ENCODE results near the gene LRP6.

DNA sequence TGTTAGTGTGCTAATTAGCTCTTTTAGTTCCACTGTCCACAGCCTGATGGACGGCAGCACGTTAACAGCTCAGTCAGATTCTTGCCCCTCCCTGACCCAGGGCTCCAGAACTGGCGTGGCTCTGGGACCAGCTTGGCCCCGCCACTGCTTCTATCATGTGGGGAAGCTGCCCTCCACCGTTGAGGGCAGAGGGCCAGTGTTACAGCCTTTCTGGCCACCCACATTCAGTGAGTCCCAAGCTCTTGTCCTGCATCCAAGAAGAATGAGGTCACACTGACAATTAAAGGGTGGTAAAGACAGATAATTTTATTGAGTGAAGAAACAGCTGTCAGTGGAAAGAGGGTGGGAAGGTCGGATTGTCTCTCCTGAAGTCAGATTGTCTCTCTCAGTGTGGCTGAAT, 159.2 kb downstream of the LRP6 start:
- TF ChIP-seq, protein P1, sequence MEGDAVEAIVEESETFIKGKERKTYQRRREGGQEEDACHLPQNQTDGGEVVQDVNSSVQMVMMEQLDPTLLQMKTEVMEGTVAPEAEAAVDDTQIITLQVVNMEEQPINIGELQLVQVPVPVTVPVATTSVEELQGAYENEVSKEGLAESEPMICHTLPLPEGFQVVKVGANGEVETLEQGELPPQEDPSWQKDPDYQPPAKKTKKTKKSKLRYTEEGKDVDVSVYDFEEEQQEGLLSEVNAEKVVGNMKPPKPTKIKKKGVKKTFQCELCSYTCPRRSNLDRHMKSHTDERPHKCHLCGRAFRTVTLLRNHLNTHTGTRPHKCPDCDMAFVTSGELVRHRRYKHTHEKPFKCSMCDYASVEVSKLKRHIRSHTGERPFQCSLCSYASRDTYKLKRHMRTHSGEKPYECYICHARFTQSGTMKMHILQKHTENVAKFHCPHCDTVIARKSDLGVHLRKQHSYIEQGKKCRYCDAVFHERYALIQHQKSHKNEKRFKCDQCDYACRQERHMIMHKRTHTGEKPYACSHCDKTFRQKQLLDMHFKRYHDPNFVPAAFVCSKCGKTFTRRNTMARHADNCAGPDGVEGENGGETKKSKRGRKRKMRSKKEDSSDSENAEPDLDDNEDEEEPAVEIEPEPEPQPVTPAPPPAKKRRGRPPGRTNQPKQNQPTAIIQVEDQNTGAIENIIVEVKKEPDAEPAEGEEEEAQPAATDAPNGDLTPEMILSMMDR (IDR thresholded peaks at IDR 0.05 in 8 of 11, conservative IDR thresholded peaks at IDR 0.05 in 3 of 11): no peak
- TF ChIP-seq POLR2A (IDR thresholded peaks at IDR 0.05): no peak
- TF ChIP-seq POLR2AphosphoS5 (IDR thresholded peaks at IDR 0.05): no peak
